Osteoblast (primary cell): Measurements from ENCODE around the gene ADAMTS9. TPM values are rescaled to one million over a fixed set of nuclear protein-coding genes. Genes with fewer than 3 reads are reported as not detected.

Experiments
- DNase-seq: peaks from one replicate; pipeline ENCODE4 v3.0.0; 2011; ENCODE audit warnings: low spot score, mixed read lengths; ENCODE audit not compliant: insufficient read length; ENCODE audit errors: missing footprints
- H2AFZ ChIP-seq: 2 replicates; pipeline ENCODE4 v1.6.0; 2011; ENCODE audit warnings: mild to moderate bottlenecking, low read length
- H3K27ac ChIP-seq: 2 replicates; pipeline ENCODE4 v1.5.1; 2011; ENCODE audit warnings: mild to moderate bottlenecking, low read depth, low read length, moderate library complexity
- H3K27me3 ChIP-seq: 2 replicates; pipeline ENCODE4 v1.6.0; 2012; ENCODE audit warnings: mild to moderate bottlenecking, control low read depth, inconsistent platforms, low read length, moderate library complexity; ENCODE audit not compliant: insufficient read depth
- H3K36me3 ChIP-seq: 2 replicates; pipeline ENCODE4 v1.5.1; 2011; ENCODE audit warnings: mild to moderate bottlenecking, low read length, control low read depth, moderate library complexity; ENCODE audit not compliant: insufficient read depth
- H3K4me1 ChIP-seq: 2 replicates; pipeline ENCODE4 v1.5.1; 2011; ENCODE audit warnings: mild to moderate bottlenecking, low read length, control low read depth, moderate library complexity; ENCODE audit not compliant: insufficient read depth
- H3K4me2 ChIP-seq: 2 replicates; pipeline ENCODE4 v1.6.0; 2011; ENCODE audit warnings: mild to moderate bottlenecking, low read length; ENCODE audit not compliant: insufficient read depth
- H3K4me3 ChIP-seq: fragments of 200-600 bp; sonication (generic); 3 replicates; pipeline ENCODE4 v1.5.1; 2012; ENCODE audit warnings: mild to moderate bottlenecking, low read length, inconsistent platforms; ENCODE audit not compliant: insufficient read depth
- H3K79me2 ChIP-seq: 2 replicates; pipeline ENCODE4 v1.6.0; 2012; ENCODE audit warnings: mild to moderate bottlenecking, low read length, control low read depth, inconsistent platforms; ENCODE audit not compliant: insufficient read depth
- H3K9me3 ChIP-seq: 2 replicates; pipeline ENCODE4 v1.5.1; 2011; ENCODE audit warnings: low read depth, low read length, control low read depth
- H4K20me1 ChIP-seq: 2 replicates; pipeline ENCODE4 v1.6.0; 2012; ENCODE audit warnings: mild to moderate bottlenecking, low read length, control low read depth; ENCODE audit not compliant: insufficient read depth
- CTCF ChIP-seq: IDR thresholded peaks from 2 replicates; pipeline ENCODE4 v1.5.1; 2011; ENCODE audit warnings: mild to moderate bottlenecking, low read depth, low read length, moderate library complexity; ENCODE audit errors: extremely low read depth
- total RNA-seq: library from RNA; depleted of rRNA; stranded (reverse); fragments of >200 nt; gene quantifications from 2 replicates; pipeline ENCODE4 v1.2.3, GENCODE V29; 2012

The ADAMTS9 gene
- total RNA-seq, 1 donor, result 4.0 TPM

GRCh38 chr3:64496786-64497490, 190.9 kb downstream of the ADAMTS9 start:
- Histone ChIP-seq H4K20me1 (no peaks in the 10 kb centered on the region), H3K36me3 (no peaks in the 10 kb centered on the region), H3K79me2 (no peaks in the 10 kb centered on the region), H3K27me3 (peaks cover 29% of the 10 kb centered on the region), H3K4me3 (no peak overlapping the region), H3K27ac (no peak overlapping the region), H3K4me1 (no peaks in the 10 kb centered on the region), H2AFZ (no peak overlapping the region), H3K9me3 (no peaks in the 10 kb centered on the region), H3K4me2 (no peak overlapping the region)
- DNase-seq, result no peak
- no peak for TF ChIP-seq CTCF

GRCh38 chr3:64495781-64496334, 191.9 kb downstream of the ADAMTS9 start:
- no peaks in the 10 kb centered on the region for H3K4me1 ChIP-seq
- H3K79me2 ChIP-seq, result no peaks in the 10 kb centered on the region
- no peak for DNase-seq
- no peak overlapping the region for H3K4me2 ChIP-seq
- H3K4me3 ChIP-seq, result no peak overlapping the region
- peaks cover 39% of the 10 kb centered on the region for H3K27me3 ChIP-seq
- no peaks in the 10 kb centered on the region for H3K9me3 ChIP-seq
- no peak for TF ChIP-seq CTCF
- H4K20me1 ChIP-seq, result no peaks in the 10 kb centered on the region
- no peaks in the 10 kb centered on the region for H3K36me3 ChIP-seq
- H2AFZ ChIP-seq, result no peak overlapping the region
- H3K27ac ChIP-seq, result no peak overlapping the region

- H3K4me1 ChIP-seq, result no peaks in the 10 kb centered on the region
- no peaks in the 10 kb centered on the region for H3K79me2 ChIP-seq
- no peaks in the 10 kb centered on the region for H3K36me3 ChIP-seq
- no peak overlapping the region for H3K4me2 ChIP-seq
- no peaks in the 10 kb centered on the region for H4K20me1 ChIP-seq
- peaks cover 45% of the 10 kb centered on the region for H3K27me3 ChIP-seq
- no peak overlapping the region for H3K4me3 ChIP-seq
- no peak overlapping the region for H3K27ac ChIP-seq
- H3K9me3 ChIP-seq, result no peaks in the 10 kb centered on the region
- no peak for DNase-seq
- TF ChIP-seq CTCF, result no peak
- no peak overlapping the region for H2AFZ ChIP-seq
Measured at GRCh38 chr3:64495121-64495780, 192.5 kb downstream of the ADAMTS9 start.

- Histone ChIP-seq H3K4me2 (no peak overlapping the region), H3K36me3 (no peaks in the 10 kb centered on the region), H3K27me3 (peaks cover 52% of the 10 kb centered on the region), H3K9me3 (no peaks in the 10 kb centered on the region), H3K27ac (no peak overlapping the region), H3K79me2 (no peaks in the 10 kb centered on the region), H3K4me1 (no peaks in the 10 kb centered on the region), H2AFZ (no peak overlapping the region), H3K4me3 (no peak overlapping the region), H4K20me1 (no peaks in the 10 kb centered on the region)
- DNase-seq, result no peak
- no peak for TF ChIP-seq CTCF
Measured at GRCh38 chr3:64494526-64494925, 193.3 kb downstream of the ADAMTS9 start.
